Stimulated activated CD4-positive, alpha-beta T cell treated with anti-CD3 and anti-CD28 coated beads, Interleukin-1b, Interleukin-23, amount 100 ng/mL, for 48 hours (primary cell): ENCODE results near the gene ADORA1.
A peak's percentile ranks its signal among the peaks of the same experiment; 100 is the strongest.

ENCODE experiments used
- DNase-seq: peaks from one replicate; pipeline ENCODE4 v3.0.0-alpha.2; 2020

ADORA1 gene

DNA sequence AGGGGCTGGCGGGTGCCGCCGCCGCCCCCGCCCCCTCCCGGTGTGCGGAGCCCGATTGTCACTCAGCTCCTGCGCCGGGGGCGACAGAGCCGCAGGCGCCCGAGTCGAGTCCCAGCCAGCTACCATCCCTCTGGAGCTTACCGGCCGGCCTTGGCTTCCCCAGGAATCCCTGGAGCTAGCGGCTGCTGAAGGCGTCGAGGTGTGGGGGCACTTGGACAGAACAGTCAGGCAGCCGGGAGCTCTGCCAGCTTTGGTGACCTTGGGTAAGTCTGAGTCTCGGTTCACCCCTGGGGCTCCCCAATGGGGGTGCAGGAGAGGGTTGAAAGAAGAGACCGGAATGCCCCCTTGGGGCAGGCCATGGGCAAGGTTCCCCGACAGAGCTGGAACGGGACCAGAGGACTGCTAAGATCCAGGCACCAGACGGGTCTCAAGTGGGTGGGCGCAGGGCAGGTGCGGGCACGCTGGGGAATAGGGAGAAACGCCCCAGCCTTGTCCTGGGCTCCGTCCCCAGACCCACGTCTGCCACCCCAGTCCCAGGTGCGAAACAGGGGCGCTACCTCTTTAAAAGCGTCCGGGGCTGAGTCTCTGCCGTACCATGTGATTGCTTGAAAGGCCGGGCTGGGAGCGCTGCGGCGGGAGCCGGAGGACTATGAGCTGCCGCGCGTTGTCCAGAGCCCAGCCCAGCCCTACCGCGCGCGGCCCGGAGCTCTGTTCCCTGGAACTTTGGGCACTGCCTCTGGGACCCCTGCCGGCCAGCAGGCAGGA is at the start of gene ADORA1:
Gene ADORA1, plus strand, starts transcription at position 61 of the 765 bp plus-strand sequence. CDS start 1,116 bp downstream, outside the sequence.
- DNase-seq, result no peak

DNA sequence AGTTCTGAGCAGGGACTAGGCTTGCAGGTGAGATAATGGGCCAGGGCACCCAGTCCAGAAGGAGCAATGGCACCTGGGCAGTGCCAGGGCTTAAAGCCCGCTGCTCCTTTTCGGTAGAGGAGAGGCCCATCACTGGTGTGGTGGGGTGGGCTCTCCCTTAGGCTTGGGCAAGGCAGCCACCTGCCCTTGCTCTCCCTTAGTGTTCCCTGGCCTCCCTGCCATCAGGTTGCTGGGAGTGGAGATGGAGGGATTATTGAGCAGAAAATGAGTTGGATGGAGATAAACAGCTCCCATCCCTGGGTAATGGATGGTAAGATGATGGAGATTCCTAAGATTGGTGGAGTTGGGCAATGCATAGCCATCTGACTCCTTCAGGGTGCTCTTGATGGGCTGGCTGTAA is 49.6 kb upstream of the ADORA1 start:
- no peak for DNase-seq

DNA sequence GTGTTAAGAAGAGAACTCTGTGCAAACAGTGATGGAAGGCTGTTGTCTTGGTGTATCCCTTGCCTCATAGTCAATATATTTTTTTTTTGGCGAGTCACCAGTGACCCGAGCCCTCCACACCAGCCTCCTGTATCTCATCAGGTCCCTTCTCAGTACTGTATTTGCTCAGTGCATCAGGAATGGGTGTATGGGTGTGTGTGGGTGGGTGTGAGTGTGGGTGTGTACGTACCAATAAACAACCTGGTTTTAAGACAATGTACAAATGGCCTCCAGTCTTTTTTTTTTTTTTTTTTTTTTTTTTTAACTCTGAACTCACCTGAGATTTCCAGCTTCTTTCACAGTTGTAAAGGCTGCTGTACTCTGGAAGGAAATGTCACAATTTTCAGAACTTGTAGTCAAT is 49.0 kb upstream of the ADORA1 start:
- no peak for DNase-seq

DNA sequence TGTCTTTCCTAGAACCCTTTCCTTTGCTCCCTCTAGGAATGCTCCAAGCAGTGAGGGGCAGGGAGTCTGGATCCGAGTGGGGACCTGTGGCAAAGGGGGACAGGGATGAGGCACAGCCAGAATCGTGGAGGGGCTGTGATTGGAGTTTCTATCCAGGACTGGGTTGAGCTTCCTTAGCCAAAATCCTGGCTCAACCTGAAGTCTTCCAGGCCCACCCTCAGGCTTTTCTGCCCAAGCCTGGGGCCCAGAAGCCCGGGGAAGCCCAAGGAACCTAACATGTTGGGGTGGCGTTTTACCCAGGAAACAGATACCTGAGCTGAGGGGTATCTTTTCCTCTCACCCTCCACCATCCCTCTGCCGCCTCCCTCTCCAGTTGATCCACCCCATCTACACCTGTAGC is 47.1 kb upstream of the ADORA1 start:
- no peak for DNase-seq

DNA sequence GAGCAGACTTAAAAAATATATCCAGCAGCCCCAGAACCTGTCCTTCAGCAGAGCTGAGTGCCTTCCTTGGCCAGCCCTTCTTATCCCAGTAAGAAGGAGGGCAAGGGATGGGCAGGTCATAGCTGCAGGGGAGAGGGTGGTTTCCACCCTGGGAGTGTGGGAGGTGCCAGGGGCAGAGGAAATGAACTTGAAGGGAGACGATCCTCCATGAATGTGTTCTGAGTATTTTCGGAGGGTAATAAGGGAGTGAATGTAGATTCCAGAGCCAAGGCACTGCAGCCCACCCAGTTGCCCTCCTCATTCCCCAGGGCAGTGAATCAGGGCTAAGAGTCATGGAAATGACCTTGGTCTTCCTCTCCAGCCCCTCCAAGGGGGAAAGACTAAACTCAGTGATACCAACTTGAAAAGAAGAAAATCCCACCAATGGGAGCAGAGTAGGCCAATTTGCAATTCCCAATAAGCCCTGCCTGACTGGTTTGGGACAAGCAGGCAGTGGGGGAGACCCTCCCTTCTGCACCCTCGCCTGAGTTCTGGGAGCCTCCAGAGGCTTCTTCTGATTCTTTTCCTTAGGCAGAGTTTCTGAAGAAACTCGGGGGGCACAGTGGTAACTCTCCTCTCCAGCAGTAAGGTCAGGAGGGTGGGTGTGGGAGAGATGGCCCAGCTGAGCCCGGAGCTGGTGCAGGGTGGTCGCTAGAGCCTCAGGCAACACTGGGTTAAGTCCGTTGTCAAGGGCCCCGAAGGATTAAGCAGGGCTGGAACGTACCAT is 45.9 kb upstream of the ADORA1 start:
- no peak for DNase-seq

DNA sequence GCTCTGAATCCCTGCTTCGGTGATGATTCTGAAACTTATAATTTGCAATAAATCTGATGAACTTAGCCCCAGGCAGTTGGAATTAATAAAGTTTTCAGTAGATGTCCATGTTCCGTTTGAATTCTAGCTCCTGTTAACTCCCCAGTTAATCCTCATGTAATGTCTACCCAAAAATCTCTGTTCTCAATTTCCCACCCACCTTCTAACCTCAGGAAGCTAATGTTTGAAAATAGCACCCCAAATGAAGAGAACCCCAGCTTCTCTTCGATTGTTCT is 45.4 kb upstream of the ADORA1 start:
- DNase-seq, result no peak

DNA sequence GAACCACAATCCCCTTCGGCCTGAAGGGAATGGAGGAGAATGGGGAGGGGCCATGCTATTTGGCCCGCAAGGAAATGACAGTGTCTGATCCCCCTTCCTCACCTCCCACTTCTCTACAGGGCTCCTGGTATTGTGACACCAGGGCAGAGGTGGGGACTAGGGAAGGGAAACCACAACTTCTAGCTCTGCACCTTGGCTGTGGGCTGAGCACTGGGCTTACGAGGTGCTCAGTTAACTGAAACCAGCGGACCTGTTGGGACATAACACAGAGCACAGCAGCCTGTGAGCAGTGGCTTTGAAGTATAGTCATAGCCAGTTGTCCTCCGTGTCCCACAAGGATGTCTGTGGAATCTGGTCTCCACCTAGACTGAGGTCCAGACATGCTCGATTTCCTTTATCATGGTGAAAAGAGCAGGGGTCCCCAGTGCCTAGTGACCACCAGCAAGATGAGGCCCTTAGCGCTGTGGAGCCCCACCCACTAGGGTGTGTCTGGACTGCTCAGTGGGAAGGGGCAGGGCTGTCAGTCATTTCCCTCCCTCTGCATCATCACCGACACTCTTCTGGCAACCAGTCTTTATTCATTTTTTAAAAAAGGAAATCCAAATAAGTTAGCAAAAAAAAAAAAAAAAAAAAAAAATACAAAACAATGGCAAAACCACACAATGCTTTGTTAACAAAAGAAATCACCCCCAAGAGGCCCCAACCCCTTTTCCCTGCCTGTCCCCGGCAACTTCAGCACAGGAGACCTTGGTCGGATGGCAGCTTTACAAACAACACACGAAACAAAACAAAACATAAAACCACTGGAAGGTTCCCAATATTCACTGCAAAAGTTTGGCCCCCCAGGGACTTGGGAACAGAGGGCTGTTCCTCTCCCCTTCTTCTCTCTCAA is 44.7 kb upstream of the ADORA1 start:
- no peak for DNase-seq

DNA sequence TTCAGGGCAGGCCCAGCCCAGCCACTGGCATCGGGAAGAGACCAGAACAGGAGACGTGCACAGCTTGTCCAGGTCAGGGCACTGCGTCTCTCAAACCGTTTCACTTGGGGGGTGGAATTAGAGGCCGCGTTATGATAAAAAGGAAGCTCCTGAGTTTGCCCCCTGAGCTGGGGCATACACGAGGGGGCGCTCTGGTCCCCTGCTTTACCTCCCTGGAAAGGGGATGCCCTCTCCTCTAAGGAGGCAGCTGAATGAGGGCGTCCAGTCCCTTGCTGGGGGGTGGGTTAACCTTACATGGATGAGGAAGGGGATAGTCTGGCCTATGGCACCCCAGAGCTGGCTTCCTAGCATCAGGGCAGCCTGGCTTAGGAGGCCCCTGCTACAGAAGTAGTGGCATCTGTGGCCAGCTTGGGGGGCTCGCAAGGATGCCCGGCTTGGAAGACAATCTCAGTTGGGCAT is 44.0 kb upstream of the ADORA1 start:
- no peak for DNase-seq

DNA sequence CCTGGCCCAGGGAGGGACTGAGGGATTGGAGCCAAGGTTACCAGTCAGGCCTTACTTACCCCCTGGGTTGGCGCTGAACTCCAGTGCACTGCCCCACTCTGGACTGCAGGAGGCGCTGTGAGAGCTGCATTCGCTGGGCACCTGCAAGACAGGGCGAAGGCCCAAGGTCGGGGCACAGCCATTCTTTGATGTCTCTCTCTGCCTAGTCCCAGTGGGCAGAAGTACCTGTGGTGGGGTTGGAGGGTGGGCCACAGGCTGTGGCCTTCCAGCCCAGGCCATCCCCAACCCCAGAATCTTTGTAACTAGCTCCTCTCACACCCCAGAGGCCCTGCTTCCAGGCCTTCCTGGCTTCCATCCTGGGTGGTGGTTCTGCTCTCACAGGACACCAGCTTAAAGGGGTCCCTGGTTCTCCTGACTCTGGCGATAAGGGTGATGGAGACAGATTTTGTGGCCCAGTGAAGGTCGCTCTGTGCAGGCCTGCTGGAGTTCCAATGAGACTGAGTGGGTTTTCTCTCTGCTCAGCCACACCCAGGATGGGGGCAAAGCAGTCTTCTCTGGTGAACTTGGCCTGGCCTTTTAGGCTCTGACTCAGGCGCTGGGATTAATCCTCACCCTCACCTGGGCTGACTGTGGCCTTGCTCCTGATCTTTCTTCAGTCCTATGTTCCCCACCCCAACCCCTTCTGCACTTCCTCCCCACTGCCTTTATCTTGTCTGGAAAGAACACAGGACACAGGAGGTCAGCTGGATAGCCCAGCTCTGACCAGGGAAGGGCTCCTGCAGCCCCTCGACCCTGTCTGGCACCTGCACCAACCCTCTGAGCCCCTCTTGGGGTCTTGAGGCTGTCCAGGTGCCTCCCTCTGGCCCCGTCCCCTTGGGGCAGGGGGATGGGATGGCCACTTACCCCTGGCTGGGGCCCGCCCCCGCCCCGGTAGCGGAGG is 42.7 kb upstream of the ADORA1 start:
- peak; percentile 42 for DNase-seq

DNA sequence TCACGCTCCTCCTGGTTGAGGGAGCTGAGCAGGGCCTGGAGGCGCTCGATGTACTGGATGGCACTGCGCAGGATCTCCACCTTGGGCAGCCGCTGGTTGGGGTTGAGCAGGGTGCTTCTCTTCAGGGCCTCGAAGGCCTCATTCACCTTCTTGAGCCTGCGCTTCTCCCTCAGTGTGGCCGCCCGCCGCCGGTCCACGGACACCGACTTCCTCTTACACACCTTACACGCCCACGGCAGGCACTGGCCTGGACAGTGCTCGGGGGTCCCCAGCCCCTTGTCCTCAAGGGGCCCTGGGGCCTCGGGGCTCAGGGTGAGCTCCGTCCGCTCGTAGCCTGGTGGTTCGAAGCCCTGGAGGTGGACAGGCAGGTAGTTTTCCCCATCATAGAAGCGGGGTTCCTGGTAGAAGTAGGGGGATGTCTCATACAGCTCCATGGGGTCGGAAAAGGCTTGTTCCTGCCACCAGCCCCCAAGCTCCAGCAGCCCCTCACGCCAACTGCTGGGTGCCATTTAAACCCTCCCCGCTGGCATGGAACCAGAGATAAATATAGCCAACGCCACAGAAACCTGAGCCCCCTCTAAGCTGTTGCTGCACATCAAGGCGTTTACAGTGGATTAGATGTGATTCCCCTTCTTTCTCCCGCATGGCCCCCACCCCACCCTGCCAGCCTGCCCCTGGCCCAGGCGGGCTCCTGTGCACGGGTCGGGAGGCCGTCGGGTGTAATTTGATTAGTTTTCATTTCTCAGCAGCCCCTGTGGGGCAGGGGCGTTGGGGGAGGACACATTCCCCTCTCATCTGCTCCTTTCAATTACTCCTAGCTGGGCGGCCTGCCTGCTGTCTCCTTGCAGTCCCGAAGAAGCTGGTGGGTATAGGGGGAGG is 41.8 kb upstream of the ADORA1 start, which contains the start of gene MYOG:
Gene MYOG, minus strand, starts transcription at position 485 of the 879 bp plus-strand sequence. Its CDS starts 51 bp downstream, at position 434.
- no peak for DNase-seq

DNA sequence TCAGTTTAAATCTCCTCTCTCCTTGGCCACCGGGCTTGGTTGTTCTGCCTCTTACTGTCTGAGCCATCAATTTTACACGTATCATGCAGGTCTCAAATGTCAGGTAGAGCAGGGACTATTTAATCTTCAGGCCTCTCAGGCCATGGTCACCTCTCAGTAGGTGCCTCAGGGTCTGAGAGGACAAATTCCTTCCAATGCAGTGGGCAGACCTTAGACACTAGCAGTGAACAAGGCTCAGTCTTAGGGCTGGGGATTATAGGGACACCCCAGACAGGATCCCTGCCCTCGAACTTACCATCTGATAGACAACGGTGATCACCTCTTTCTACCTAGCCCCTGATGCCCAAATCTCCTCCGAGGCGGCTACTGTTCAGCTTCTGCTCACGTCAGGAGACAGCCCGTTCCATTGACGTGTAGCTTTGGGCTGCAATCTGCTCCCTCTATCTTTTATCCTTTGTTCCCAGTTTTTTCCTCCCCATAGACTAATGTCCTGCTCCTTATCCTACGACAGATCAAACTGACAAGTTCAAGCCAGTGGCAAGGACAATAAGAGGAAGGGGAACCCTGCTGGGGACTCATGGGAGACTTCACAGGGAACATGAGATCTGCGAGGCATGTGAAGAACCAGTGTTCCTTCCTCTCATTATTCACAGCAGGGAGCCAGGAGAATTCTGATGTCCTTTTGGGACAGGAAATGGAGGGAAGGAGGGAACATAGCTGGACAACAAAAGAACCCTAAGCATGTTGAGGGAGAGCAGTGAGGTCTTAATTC is 40.3 kb upstream of the ADORA1 start:
- no peak for DNase-seq

DNA sequence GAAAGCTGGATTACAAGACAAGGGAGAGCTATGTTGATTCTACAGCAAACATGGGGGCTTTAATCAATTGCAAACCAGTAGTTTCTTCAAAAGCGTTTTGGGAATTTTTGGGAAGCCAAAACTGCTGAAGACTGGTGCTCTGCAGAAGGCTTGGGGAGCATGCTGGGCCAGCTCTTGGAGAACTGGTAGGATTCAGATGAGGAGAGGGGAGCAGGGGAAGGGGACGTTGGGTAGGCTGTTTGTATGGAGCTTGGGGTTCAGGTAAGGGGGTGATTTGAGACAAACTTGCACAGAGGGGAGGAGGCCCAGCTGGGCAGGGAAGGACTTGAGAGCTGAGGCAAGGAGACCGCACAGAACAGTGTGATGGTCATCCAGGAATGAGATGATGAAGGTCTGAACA is 39.1 kb upstream of the ADORA1 start:
- no peak for DNase-seq

DNA sequence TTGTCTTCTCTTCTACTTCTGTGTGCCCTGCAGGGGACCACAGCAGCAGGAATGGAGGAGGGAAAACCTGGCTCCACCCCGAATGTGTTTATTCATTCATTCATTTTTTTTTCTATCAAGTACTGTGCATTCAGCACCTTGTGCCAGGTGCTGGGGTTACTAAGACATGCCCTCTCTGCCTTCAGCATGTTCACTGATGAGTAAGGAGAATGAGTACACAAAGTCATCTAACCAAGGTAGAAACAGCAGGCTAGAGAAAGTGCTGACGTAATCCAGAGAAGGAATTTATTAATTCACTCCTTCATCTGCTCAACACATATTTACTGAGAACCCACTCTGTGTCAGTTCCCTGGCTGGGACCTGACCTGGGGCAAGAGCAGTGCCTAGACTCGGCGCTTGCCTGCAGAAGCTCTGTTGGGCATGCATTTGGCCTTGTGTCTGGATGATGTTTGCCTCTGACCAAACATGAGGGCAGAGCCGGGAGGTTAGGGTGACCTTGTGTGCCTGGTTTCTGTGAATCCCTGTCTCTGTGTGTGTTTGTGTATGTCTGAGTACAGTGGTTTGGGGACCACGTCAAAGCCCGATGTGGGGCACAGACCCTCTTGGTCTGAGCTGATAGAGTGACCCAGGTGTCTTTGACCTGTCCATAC is 38.4 kb upstream of the ADORA1 start:
- no peak for DNase-seq

DNA sequence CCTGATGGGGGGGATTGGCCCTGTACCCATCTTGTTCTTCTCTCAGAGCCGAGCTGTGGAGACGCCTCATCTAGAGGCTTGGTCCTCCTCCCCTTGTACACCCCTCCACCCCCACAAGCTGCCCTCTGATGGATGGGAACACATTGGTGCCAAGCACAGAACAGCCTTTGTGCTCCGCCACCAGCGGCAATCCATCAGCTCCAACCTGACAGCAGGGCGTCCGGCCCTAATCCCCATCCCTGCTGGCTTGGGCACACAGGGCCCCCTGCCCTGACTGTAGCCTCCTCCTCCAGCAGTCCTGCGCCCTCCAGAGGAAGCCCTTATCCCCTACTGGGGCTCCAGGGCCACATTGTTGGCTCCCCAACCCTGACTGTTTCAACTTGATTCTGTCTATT is 37.9 kb upstream of the ADORA1 start:
- DNase-seq, result no peak

DNA sequence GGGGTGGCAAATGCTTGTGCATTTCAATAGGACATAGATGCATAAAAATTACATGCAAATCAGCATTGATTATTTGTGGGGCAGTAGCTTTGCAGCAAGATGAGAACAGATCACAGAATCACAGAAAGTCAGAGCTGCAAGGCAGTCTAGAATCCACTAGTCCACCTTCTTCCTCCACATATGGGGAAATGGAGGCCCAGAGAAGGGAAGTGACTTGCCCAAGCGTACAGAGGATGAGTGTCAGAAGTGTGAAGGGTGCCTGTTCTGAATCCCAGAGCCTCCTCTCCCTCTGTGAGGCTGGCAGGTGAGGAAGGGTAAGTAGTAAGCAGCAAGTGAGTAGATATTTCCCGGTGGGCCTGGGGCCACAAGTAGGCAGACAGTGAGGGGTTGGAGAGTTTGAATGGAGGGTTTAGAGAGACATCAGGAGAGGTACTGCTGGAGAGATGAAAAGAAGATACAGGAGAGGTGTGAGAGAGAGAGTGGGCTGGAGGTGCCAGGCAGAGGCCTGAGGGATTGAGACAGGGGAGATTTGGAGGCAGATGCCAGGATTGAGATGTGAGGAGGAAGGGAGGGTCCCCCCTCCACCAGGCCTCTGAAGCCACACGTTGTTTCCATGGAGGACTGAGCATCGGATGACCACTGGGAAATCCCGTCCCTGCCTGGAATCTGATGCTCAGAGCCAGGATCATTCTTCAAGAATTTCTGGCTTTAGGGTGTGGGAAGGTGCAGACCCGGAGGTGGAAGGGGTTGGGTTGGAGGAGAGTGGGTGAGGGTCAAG is 36.9 kb upstream of the ADORA1 start:
- DNase-seq, result no peak

DNA sequence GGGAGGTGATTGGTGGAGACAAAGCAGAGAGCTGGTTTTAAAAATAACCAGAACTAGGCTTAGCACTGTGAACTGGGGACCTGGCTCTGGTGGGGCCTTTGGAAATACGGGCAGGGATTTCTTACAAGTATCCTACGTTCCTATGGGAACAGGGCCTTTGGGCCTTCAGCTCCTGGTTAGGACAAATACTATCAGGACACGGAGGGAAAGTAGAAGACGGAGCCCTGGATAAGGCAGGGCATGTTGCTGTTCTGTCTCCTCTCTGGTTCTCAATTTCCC is 36.4 kb upstream of the ADORA1 start:
- no peak for DNase-seq

DNA sequence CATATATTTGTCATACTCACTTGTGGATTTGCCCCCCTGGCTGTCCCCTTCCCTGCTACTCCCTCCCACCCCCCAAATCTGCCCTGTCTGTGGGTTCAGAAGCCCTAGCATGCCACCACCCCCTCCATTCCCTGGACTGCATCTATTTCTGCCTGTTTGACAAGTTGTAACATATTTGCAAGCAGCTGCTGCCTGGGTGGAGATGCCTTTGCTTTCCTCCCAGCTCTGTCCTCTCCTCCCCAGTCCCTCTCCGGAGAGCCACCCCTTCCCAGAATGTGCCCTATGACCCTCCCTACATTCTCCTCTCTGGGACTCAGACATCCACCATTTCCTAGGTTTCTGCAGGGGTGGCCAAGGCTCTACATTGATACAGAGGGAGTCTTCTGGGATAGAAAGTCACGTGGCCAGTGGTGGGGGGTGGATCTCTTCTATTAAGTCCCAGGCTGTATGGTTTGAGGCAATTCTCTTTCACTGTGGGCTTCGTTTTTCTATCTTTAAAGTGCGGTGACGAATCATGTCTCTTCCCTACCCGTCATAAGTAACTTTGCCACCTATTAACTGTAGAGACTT is 35.7 kb upstream of the ADORA1 start:
- DNase-seq, result no peak

DNA sequence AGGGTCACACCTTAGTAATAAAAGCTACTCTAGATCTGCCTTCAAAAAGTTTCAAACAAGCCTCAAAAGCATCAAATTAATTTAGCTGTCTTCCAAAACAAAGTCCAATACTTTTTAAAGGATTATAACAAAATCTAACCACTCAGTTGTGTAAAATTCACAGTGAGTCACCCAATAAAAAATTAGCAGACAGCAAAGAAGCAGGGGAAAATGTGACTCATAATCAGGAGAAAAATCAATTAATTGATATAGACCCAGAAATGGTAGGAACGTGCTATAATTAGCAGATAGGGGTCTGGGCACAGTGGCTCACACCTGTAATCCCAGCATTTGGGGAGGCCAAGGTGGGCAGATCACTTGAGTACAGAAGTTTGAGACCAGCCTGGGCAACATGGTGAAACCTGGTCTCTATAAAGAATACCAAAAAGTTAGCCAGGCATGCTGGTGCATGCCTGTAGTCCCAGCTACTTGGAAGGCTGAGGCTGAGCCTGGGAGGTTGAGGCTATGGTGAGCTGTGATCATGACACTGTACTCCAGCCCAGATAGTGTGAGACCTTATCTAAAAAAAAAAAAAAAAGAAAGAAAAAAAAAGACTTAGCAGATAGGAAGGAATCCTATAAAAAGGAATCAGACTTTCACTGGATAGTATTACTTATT is 33.6 kb upstream of the ADORA1 start:
- no peak for DNase-seq
